DOHH2 (cell line): ENCODE results near the gene SERINC2.

ENCODE experiments used
- EZH2phosphoT487 ChIP-seq: fragments of 200-600 bp; sonication (generic); IDR thresholded peaks from 2 replicates; pipeline ENCODE4 v1.6.1; 2017; ENCODE audit warnings: borderline replicate concordance, mild to moderate bottlenecking, antibody characterized with exemption, low read length, moderate library complexity, mixed read lengths
- TF ChIP-seq, protein P1 (sequence below): fragments of 200-600 bp; sonication (generic); IDR thresholded peaks from one replicate; pipeline ENCODE4 v1.5.1; 2014; ENCODE audit warnings: antibody characterized with exemption, mild to moderate bottlenecking, low read depth, low read length; ENCODE audit not compliant: poor library complexity, severe bottlenecking

DNA sequence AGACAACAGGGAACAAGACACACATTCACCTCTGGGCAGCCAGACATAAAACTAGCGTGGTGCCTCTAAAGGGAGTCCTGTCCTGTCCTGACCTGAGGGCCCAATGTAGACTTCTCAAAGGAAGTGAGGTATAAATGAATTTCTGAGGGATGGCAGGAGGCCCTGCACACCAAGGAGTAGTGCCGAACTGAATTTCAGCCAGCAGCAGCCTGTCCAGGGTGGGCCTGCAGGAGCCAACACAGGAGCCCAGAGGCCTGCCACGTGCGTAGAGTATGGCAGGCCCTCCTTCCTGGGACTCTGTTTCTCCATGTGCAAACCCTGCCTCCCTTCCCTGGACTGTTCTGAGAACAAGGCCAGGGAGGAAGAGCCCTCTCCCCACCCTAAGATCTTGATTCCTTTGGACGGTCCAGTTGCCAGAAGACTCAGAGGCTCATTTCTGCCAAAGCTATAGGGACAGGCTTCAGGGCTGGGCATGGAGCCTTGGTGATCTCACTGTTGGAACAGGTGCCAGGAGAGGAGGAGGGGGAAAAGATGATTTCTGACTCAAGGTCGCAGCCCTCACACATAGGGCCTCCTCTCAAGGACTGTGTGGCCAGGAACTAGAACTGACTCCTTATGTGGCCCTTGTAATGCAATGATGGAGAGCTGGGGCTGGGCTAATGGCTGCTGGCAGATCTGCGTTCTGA lies 38.4 kb upstream of the SERINC2 start:
- TF ChIP-seq EZH2phosphoT487: no peak
- TF ChIP-seq, protein P1, sequence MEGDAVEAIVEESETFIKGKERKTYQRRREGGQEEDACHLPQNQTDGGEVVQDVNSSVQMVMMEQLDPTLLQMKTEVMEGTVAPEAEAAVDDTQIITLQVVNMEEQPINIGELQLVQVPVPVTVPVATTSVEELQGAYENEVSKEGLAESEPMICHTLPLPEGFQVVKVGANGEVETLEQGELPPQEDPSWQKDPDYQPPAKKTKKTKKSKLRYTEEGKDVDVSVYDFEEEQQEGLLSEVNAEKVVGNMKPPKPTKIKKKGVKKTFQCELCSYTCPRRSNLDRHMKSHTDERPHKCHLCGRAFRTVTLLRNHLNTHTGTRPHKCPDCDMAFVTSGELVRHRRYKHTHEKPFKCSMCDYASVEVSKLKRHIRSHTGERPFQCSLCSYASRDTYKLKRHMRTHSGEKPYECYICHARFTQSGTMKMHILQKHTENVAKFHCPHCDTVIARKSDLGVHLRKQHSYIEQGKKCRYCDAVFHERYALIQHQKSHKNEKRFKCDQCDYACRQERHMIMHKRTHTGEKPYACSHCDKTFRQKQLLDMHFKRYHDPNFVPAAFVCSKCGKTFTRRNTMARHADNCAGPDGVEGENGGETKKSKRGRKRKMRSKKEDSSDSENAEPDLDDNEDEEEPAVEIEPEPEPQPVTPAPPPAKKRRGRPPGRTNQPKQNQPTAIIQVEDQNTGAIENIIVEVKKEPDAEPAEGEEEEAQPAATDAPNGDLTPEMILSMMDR: no peak
